H1 (cell line): ENCODE data around the gene TGM6. TPM values are rescaled to one million over a fixed set of nuclear protein-coding genes. Genes with fewer than 3 reads are reported as not detected.

ENCODE experiments used
- CTCF ChIA-PET: fragments of 300-600 bp; sonication (Branson Sonifier 250); formaldehyde crosslinking; loops from one replicate; lab custom pipeline; 2021; ENCODE audit not compliant: partially characterized antibody; lab: Charles Lee
- POLR2A ChIA-PET: fragments of 300-600 bp; sonication (Branson Sonifier 250); formaldehyde crosslinking; loops from one replicate; lab custom pipeline; 2021; ENCODE audit warnings: inconsistent platforms; ENCODE audit not compliant: partially characterized antibody; lab: Charles Lee
- DNase-seq, 2 experiments: peaks; one replicate each; pipeline versions ENCODE4 v3.0.0 to v3.0.0-alpha.2; 2010 to 2022; ENCODE audit warnings: low spot score in 2 of 2, low read depth in 1 of 2, mixed read lengths in 1 of 2
- FAIRE-seq: peaks from 2 replicates; lab custom pipeline; 2011; peaks lifted over from hg19 to GRCh38; lab: Jason Lieb, UNC
- H2AFZ ChIP-seq: 2 replicates; pipeline ENCODE4 v1.8.1; 2012; ENCODE audit warnings: low read length, inconsistent platforms
- H2AK5ac ChIP-seq: 2 replicates; pipeline ENCODE4 v1.6.1; 2013; ENCODE audit warnings: low read depth, low read length
- H2BK120ac ChIP-seq: replicated peaks from 2 replicates; pipeline ENCODE3; 2013; ENCODE audit warnings: low read depth, low read length, inconsistent platforms
- H2BK12ac ChIP-seq: 2 replicates; pipeline ENCODE4 v1.6.1; 2013; ENCODE audit warnings: low read depth, low read length
- H2BK15ac ChIP-seq: 2 replicates; pipeline ENCODE4 v1.6.1; 2013; ENCODE audit warnings: low read length
- H2BK20ac ChIP-seq: 2 replicates; pipeline ENCODE4 v1.6.1; 2013; ENCODE audit warnings: low read length
- H2BK5ac ChIP-seq: 2 replicates; pipeline ENCODE4 v1.6.1; 2013; ENCODE audit warnings: low read depth, low read length
- H3K14ac ChIP-seq: 2 replicates; pipeline ENCODE4 v1.6.1; 2013; ENCODE audit warnings: inconsistent platforms; ENCODE audit not compliant: insufficient read length
- H3K18ac ChIP-seq: 2 replicates; pipeline ENCODE4 v1.6.1; 2013; ENCODE audit warnings: low read length; ENCODE audit errors: extremely low read depth
- H3K23ac ChIP-seq: 2 replicates; pipeline ENCODE4 v1.6.1; 2013; ENCODE audit warnings: inconsistent platforms; ENCODE audit not compliant: insufficient read length
- H3K23me2 ChIP-seq: 2 replicates; pipeline ENCODE4 v1.6.1; 2013; ENCODE audit warnings: low read depth, low read length
- H3K27ac ChIP-seq: 2 replicates; pipeline ENCODE4 v1.6.1; 2011; ENCODE audit warnings: low read depth, low read length, inconsistent platforms
- H3K27me3 ChIP-seq, 4 experiments: replicated peaks in 1 of 4; 1 replicate in 1 of 4; 2 replicates in 3 of 4; pipeline versions ENCODE4 v1.6.1 to v1.8.1; 2011 to 2013; ENCODE audit warnings: low read length in 3 of 4, mild to moderate bottlenecking in 3 of 4, inconsistent platforms in 2 of 4, mixed read lengths in 2 of 4, moderate library complexity in 1 of 4; ENCODE audit not compliant: control insufficient read depth in 3 of 4, insufficient read depth in 3 of 4; ENCODE audit errors: extremely low read depth in 1 of 4
- H3K36me3 ChIP-seq, 4 experiments: 2 replicates each; pipeline versions ENCODE4 v1.6.1 to v1.8.1; 2011 to 2013; ENCODE audit warnings: mild to moderate bottlenecking in 4 of 4, low read length in 3 of 4, moderate library complexity in 2 of 4, control low read depth in 1 of 4, inconsistent platforms in 1 of 4; ENCODE audit not compliant: insufficient read depth in 4 of 4, control insufficient read depth in 2 of 4
- H3K4ac ChIP-seq: replicated peaks from 2 replicates; pipeline ENCODE3; 2013; ENCODE audit warnings: low read length, low read depth, mixed read lengths, inconsistent platforms; ENCODE audit not compliant: insufficient read length
- H3K4me1 ChIP-seq, 4 experiments: replicated peaks in 1 of 4; 1 replicate in 1 of 4; 2 replicates in 3 of 4; pipeline versions ENCODE4 v1.6.1 to v1.8.1; 2011 to 2013; ENCODE audit warnings: low read length in 3 of 4, inconsistent platforms in 2 of 4, mixed read lengths in 1 of 4; ENCODE audit not compliant: insufficient read depth in 4 of 4, control insufficient read depth in 3 of 4
- H3K4me2 ChIP-seq, 2 experiments: 2 replicates each; pipeline versions ENCODE4 v1.6.1 to v1.8.1; 2011 to 2013; ENCODE audit warnings: low read depth in 2 of 2, low read length in 2 of 2, control low read depth in 1 of 2, inconsistent platforms in 1 of 2, mild to moderate bottlenecking in 1 of 2; ENCODE audit not compliant: insufficient read depth in 1 of 2
- H3K4me3 ChIP-seq, 4 experiments: fragments of 200-600, 300-600 bp in 1 of 4; sonication (generic), shearing (Covaris generic), sonication (Bioruptor Twin) in 1 of 4; 2 replicates each; pipeline versions ENCODE4 v1.5.1 to v1.8.1; 2011 to 2016; ENCODE audit warnings: low read length in 4 of 4, low read depth in 3 of 4, control low read depth in 2 of 4, inconsistent platforms in 2 of 4, mild to moderate bottlenecking in 2 of 4, mixed read lengths in 1 of 4, moderate library complexity in 1 of 4; ENCODE audit not compliant: insufficient read depth in 2 of 4; ENCODE audit errors: extremely low read depth in 1 of 4
- H3K56ac ChIP-seq: replicated peaks from 2 replicates; pipeline ENCODE3; 2013; ENCODE audit warnings: low read depth, mild to moderate bottlenecking, mixed read lengths, low read length, inconsistent platforms; ENCODE audit not compliant: insufficient read length
- H3K79me1 ChIP-seq: 2 replicates; pipeline ENCODE4 v1.6.1; 2013; ENCODE audit warnings: low read depth, low read length, control low read depth
- H3K79me2 ChIP-seq, 2 experiments: 2 replicates each; pipeline versions ENCODE4 v1.6.1 to v1.8.1; 2012 to 2013; ENCODE audit warnings: low read length in 2 of 2, mild to moderate bottlenecking in 2 of 2, inconsistent platforms in 1 of 2; ENCODE audit not compliant: insufficient read depth in 2 of 2, control insufficient read depth in 1 of 2
- H3K9ac ChIP-seq, 4 experiments: replicated peaks in 1 of 4; 1 replicate in 1 of 4; 2 replicates in 3 of 4; pipeline versions ENCODE4 v1.6.1 to v1.8.1; 2011 to 2013; ENCODE audit warnings: low read depth in 3 of 4, low read length in 3 of 4, control low read depth in 2 of 4, mild to moderate bottlenecking in 2 of 4, moderate library complexity in 2 of 4, inconsistent platforms in 1 of 4; ENCODE audit errors: extremely low read depth in 1 of 4
- H3K9me3 ChIP-seq, 2 experiments: 2 replicates each; pipeline versions ENCODE4 v1.6.1 to v1.8.1; 2012 to 2013; ENCODE audit warnings: mild to moderate bottlenecking in 2 of 2, moderate library complexity in 2 of 2, control low read depth in 1 of 2, inconsistent platforms in 1 of 2, low read depth in 1 of 2, low read length in 1 of 2, mixed read lengths in 1 of 2; ENCODE audit not compliant: insufficient read depth in 2 of 2
- H4K20me1 ChIP-seq, 2 experiments: replicated peaks in 1 of 2; 2 replicates each; pipeline versions ENCODE3 to v1.8.1; 2011 to 2013; ENCODE audit warnings: inconsistent platforms in 2 of 2, low read length in 2 of 2, mild to moderate bottlenecking in 1 of 2; ENCODE audit not compliant: insufficient read depth in 2 of 2, control insufficient read depth in 1 of 2
- H4K5ac ChIP-seq: 2 replicates; pipeline ENCODE4 v1.6.1; 2013; ENCODE audit warnings: low read length, low read depth, mixed read lengths, inconsistent platforms; ENCODE audit not compliant: insufficient read length
- H4K8ac ChIP-seq: 2 replicates; pipeline ENCODE4 v1.8.0; 2013; ENCODE audit warnings: mild to moderate bottlenecking, moderate library complexity, low read length, inconsistent platforms; ENCODE audit not compliant: insufficient read depth; ENCODE audit errors: extremely low read depth
- H4K91ac ChIP-seq: replicated peaks from 2 replicates; pipeline ENCODE3; 2013; ENCODE audit warnings: low read length, mixed read lengths, inconsistent platforms; ENCODE audit not compliant: insufficient read length
- NANOG ChIP-seq: IDR thresholded peaks from 2 replicates; pipeline ENCODE4 v1.6.1; 2011; ENCODE audit warnings: low read length, low read depth, mild to moderate bottlenecking, inconsistent platforms; ENCODE audit not compliant: insufficient read depth, poor library complexity, severe bottlenecking
- POU5F1 ChIP-seq: IDR thresholded peaks from 2 replicates; pipeline ENCODE4 v1.6.1; 2011; ENCODE audit warnings: low read depth, mild to moderate bottlenecking, low read length, moderate library complexity
- RAD21 ChIP-seq, 2 experiments: IDR thresholded peaks in 1 of 2; conservative IDR thresholded peaks in 1 of 2; 2 replicates each; pipeline ENCODE4 v1.6.1; 2011; ENCODE audit warnings: low read depth in 2 of 2, low read length in 2 of 2, improper control_type of control experiment in 1 of 2, inconsistent platforms in 1 of 2, mild to moderate bottlenecking in 1 of 2, moderate library complexity in 1 of 2
- SP4 ChIP-seq: IDR thresholded peaks from 2 replicates; pipeline ENCODE4 v1.6.1; 2012; ENCODE audit warnings: low read length, inconsistent platforms
- TAF1 ChIP-seq: IDR thresholded peaks from 2 replicates; pipeline ENCODE4 v1.6.1; 2011; ENCODE audit warnings: mild to moderate bottlenecking, low read depth, low read length
- YY1 ChIP-seq: IDR thresholded peaks from 2 replicates; pipeline ENCODE4 v1.6.1; 2011; ENCODE audit warnings: low read depth, mild to moderate bottlenecking, low read length
- WGBS, 2 experiments: shearing (Covaris generic) in 1 of 2; methylation state at CpG; one replicate each; pipeline versions ENCODE4 v1.1.6 to v1.1.7; 2013 to 2015; ENCODE audit warnings: low lambda C conversion rate in 2 of 2, mixed read lengths in 2 of 2, inconsistent platforms in 1 of 2, low coverage in 1 of 2, missing lambda C conversion rate in 1 of 2; ENCODE audit not compliant: insufficient replicate concordance in 2 of 2, insufficient coverage in 1 of 2, insufficient read length in 1 of 2; ENCODE audit errors: extremely low coverage in 1 of 2, missing lambda C conversion rate in 1 of 2; 5-methylcytosine and 5-hydroxymethylcytosine counted together
- polyA plus RNA-seq, 7 experiments: library from polyadenylated mRNA; depleted of rRNA in 3 of 7; stranded (reverse) in 5 of 7; unstranded in 2 of 7; fragments of >200 nt in 5 of 7; fragments of 200-250 nt in 2 of 7; gene quantifications; 1 replicate in 5 of 7; 2 replicates in 1 of 7; 4 replicates in 1 of 7; pipeline versions ENCODE4 v1.2.1 to v1.2.3, GENCODE V29; 2011 to 2013; ENCODE audit warnings: missing spikeins in 2 of 7, mixed read lengths in 2 of 7
- total RNA-seq: library from RNA; stranded (reverse); fragmentation: NEBNext Ultra II Directional; extraction: Animal tissue kit (Norgen Biotek cat#: 25700); gene quantifications from 2 replicates; pipeline ENCODE4 v1.2.1, GENCODE V29; 2021
- TF ChIP-seq, protein P1 (sequence below), 3 experiments: IDR thresholded peaks; 1 replicate in 2 of 3; 2 replicates in 1 of 3; pipeline versions ENCODE4 v1.5.1 to v1.6.1; 2011; ENCODE audit warnings: low read length in 3 of 3, mild to moderate bottlenecking in 3 of 3, inconsistent platforms in 2 of 3, low read depth in 1 of 3, moderate library complexity in 1 of 3; ENCODE audit not compliant: insufficient read depth in 1 of 3; ENCODE audit errors: control extremely low read depth in 1 of 3

The TGM6 gene
- total and polyA plus RNA-seq, 2 of the 8 experiments (the other 6 are each of a cell fraction or from before 2014, with no cell fraction given) = 0.03 TPM; not detected in 1

DNA sequence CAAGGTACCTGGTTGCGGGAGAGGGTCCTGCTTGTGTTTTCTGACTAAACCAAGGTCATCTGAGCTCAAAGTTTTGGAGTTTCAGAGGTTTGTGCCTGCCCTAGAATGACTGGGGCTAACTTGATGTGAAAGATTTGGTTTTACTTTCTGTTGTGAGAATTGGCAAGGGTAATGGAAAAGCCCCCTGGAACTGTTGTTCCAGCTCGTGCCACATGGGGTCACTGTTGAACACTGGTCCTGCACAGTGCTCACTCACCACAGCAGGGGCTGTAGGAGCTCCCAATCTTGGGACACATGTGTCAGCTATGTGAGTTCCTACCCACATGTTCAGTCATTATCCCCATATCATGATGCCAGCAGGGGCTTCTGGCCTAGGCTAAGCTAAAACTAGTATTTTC, 6.5 kb downstream of the TGM6 start:
- no peak overlapping the region for H2BK20ac ChIP-seq
- no peaks in the 10 kb centered on the region for H3K4me1 ChIP-seq
- H2BK15ac ChIP-seq = no peak overlapping the region
- peak; percentile 47 to 86 for DNase-seq
- no peak overlapping the region for H3K27ac ChIP-seq
- H3K14ac ChIP-seq = no peak overlapping the region
- H2BK12ac ChIP-seq = no peak overlapping the region
- no peak overlapping the region for H4K5ac ChIP-seq
- no peak overlapping the region for H4K8ac ChIP-seq
- no peak overlapping the region for H3K9ac ChIP-seq
- no peak overlapping the region for H3K4me3 ChIP-seq
- no peaks in the 10 kb centered on the region for H3K79me2 ChIP-seq
- no peak overlapping the region for H3K56ac ChIP-seq
- H3K18ac ChIP-seq = no peak overlapping the region
- H3K23ac ChIP-seq = no peak overlapping the region
- no peaks in the 10 kb centered on the region for H3K36me3 ChIP-seq
- no peaks in the 10 kb centered on the region; a peak in 2 of 7 replicates for H3K27me3 ChIP-seq
- H4K91ac ChIP-seq = no peak overlapping the region
- no peak overlapping the region for H2BK120ac ChIP-seq
- CTCF ChIA-PET = interaction anchor here (0.5 to 10.7 kb wide), 56 partner anchors 8 to 1829 kb away, joined by 3 to 210 read pairs (median 5); no protein-coding TSS in a partner anchor
- H3K23me2 ChIP-seq = no peaks in the 10 kb centered on the region
- no peaks in the 10 kb centered on the region for H3K79me1 ChIP-seq
- no peak overlapping the region for H3K4ac ChIP-seq
- peaks cover 4 to 5% of the 10 kb centered on the region in 2 experiments; a peak in 1 of 4 replicates for H3K9me3 ChIP-seq
- 0 out of 2 replicates have a peak overlapping the region, but pooled peaks have one; percentile 6 for H2AFZ ChIP-seq
- peak; percentile 97 for FAIRE-seq
- no peak overlapping the region for H3K4me2 ChIP-seq
- POLR2A ChIA-PET = interaction anchor here (1.3 kb wide), 2 partner anchors 69 to 265 kb away, joined by 4 read pairs; partner anchors contain the start of gene NOP56
- no peaks in the 10 kb centered on the region for H4K20me1 ChIP-seq
- no peak overlapping the region for H2AK5ac ChIP-seq
- H2BK5ac ChIP-seq = no peak overlapping the region
- peak; percentile 70 to 80 for TF ChIP-seq RAD21 (IDR thresholded peaks at IDR 0.05 in 1 of 2, conservative IDR thresholded peaks at IDR 0.05 in 1 of 2; ENCODE audit: low read depth in 2 of 2, low read length in 2 of 2)
- TF ChIP-seq SP4 = no peak
- no peak for TF ChIP-seq TAF1
- no peak for TF ChIP-seq POU5F1
- no peak for TF ChIP-seq NANOG
- TF ChIP-seq YY1 = no peak
- TF ChIP-seq, protein P1, sequence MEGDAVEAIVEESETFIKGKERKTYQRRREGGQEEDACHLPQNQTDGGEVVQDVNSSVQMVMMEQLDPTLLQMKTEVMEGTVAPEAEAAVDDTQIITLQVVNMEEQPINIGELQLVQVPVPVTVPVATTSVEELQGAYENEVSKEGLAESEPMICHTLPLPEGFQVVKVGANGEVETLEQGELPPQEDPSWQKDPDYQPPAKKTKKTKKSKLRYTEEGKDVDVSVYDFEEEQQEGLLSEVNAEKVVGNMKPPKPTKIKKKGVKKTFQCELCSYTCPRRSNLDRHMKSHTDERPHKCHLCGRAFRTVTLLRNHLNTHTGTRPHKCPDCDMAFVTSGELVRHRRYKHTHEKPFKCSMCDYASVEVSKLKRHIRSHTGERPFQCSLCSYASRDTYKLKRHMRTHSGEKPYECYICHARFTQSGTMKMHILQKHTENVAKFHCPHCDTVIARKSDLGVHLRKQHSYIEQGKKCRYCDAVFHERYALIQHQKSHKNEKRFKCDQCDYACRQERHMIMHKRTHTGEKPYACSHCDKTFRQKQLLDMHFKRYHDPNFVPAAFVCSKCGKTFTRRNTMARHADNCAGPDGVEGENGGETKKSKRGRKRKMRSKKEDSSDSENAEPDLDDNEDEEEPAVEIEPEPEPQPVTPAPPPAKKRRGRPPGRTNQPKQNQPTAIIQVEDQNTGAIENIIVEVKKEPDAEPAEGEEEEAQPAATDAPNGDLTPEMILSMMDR (IDR thresholded peaks at IDR 0.05; ENCODE audit: control extremely low read depth in 1 of 3, insufficient read depth in 1 of 3, low read depth in 1 of 3, low read length in 3 of 3) = peak; percentile 85 to 92 (median 86)
- 50% methylated on average over 2 of the region's 2 CpGs; no CpG with 5 or more reads in 1 of the 2 experiments for WGBS, 2 experiments
